Muscle of back (tissue), 11 donors: ENCODE results near the gene MRPS26. TPM values are rescaled to one million over a fixed set of nuclear protein-coding genes. Genes with fewer than 3 reads are reported as not detected.
"Not testable (repeated sequence)": the region's sequence is repeated elsewhere in the genome, so short reads cannot be mapped to it uniquely, and the experiment has no call there.

Source experiments
- DNase-seq, 3 donors: peaks; one replicate each; pipeline versions ENCODE4 v3.0.0 to v3.0.0-alpha.2; 2013
- polyA plus RNA-seq, 10 donors: library from polyadenylated mRNA; unstranded; fragments of 120-200 nt; gene quantifications; one replicate each; pipeline ENCODE4 v1.2.1, GENCODE V29; 2013; ENCODE audit not compliant: insufficient read length in 10 of 10

The MRPS26 gene
- polyA plus RNA-seq, 10 donors, result 25.0 to 43.8 (median 32.2) TPM

DNA sequence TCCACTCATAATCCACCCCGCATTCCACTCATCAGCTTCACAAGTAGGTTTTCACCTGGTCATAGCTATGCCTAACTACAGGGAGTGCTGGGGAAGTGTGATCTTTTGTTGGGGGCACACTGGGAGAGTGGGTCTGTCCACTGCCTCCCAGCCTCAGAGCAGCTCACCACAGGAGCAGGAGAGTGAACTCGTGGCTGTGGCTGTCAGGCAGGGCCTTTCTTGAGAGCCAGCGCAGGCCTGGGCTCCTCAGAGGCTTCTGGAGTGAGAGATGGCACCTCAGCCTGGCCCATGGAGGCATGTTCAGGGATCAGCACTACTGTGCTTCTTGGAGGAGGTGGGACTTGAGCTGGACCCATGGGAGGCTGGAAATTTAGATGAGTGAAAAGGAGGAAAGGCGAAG lies 6.4 kb upstream of the MRPS26 start:
- no peak for DNase-seq

DNA sequence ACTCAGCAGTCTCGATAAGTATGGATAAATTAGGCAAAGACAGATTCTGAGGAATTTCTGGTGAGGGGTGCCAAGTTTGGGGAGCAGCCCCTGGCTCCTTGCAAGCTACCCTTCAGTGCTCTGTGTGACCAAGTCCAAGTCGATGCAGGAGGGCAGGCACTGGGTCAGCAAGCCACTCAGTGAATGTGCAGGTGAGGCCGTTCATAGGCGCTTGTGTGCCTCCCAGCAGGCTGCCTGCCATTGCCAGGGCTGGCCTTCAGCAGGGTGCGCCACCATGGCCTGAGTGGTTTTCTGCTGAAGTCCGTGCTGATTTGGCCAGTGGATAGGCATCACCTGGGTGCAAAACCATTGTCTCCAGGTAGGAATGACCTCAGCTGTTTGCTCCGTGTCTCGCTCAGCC lies 5.8 kb upstream of the MRPS26 start:
- DNase-seq, result no peak

GRCh38 chr20:3041854-3042409 lies 3.9 kb upstream of the MRPS26 start:
- peak; percentile 34 to 68 (median 48) for DNase-seq

DNA sequence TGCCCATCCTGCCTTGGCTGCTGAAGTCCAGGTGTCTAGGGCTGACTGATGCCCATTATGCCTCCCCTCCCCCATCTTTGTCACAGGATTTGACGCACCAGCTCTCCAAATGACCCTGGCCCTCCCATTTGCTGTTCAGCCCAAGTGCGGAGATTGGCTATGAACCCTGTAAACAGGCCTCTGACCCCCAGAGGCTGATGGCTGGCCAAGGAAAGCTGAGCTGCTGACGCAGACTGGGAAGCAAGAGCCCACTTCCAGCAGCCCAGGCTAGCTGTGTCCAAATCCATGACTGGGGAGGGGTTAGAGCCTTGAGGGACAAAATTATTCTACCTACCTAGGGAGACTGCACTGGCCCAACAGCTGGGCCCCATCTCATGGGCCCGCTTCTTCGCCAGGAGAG lies 3.2 kb upstream of the MRPS26 start:
- DNase-seq, result peak; percentile 27 to 80 (median 61)

DNA sequence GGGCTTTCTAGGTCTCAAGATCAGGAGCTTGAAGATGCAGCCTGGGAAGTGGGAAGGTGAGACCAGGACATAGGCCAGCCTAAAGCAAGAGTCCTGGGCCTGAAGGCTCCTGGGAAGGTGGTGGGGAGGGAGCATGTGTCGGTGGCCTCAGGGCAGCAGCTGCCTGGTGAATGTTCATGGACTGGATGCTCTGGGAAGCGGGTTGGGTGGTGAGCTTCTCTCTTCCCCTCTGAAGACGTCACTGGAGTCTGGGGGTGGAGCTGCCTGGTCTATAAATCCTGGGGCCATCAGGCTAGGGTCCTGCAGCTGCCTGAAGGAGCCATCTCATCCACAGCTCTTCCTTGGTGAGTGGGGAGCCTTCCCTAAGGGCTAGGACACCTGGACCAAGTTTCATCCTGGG lies 2.5 kb upstream of the MRPS26 start, which contains the start of gene GNRH2:
GNRH2 (plus strand) TSS at position 301 of the 400 bp plus-strand sequence. CDS start 793 bp downstream, outside the sequence.
- DNase-seq, result peak in 1 of 3 donors; percentile 21

DNA sequence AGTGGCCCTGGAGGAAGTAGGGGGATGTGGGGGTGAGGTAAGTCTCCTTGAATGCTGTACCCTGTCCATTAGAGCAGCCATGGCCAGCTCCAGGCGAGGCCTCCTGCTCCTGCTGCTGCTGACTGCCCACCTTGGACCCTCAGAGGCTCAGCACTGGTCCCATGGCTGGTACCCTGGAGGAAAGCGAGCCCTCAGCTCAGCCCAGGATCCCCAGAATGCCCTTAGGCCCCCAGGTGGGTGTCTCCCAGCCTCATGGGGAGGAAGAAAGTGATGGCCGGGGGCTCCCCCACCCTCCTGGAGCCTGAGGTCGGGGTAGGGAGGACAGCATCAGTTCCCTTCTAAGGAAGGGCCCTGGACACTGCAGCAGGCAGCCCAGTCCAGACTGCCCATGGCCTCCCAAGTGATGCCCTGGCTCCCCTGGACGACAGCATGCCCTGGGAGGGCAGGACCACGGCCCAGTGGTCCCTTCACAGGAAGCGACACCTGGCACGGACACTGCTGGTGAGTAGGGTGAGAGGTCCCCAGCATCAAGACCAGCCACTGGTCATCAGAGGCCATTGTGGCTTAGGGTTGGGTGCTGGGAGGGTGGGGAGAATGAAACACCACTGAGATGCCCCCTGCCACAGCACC lies 1.4 kb upstream of the MRPS26 start:
- DNase-seq, result peak in 1 of 3 donors; percentile 18

DNA sequence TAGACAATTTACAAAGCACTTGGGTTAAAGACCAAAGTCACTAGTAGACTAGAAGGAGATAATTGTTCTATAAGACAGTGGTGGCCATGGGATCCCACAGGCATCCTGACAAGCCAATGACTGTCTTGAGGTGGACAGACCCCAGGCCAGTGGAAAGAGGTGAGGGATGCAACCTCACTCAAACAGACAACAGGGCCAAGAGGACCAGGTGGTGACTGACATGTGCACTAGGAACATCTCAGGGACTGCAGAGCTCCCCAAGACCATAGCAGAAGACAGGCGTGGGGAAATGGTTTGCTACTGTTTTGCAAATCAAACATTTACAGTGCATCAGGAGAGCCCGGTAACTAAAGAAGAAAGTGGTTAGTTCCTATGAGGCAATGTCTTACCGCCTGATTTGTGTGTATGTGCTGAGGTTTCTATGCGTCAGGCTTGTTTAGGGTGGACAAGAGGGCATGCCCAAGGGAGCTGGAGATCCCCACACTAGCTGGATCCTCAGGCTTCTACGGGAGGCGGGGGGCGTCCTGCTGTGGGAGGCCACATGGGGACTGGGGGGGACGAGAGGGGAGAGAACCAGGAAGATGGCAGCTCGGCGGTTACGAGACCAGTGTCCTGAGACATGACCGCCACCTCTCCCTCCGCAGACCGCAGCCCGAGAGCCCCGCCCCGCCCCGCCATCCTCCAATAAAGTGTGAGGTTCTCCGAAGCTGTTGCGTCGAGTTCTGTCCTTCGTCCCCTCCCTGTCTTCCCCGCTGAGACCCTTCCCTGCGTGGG lies 623 bp upstream of the MRPS26 start:
- peak in 1 of 3 donors; percentile 20 for DNase-seq

DNA sequence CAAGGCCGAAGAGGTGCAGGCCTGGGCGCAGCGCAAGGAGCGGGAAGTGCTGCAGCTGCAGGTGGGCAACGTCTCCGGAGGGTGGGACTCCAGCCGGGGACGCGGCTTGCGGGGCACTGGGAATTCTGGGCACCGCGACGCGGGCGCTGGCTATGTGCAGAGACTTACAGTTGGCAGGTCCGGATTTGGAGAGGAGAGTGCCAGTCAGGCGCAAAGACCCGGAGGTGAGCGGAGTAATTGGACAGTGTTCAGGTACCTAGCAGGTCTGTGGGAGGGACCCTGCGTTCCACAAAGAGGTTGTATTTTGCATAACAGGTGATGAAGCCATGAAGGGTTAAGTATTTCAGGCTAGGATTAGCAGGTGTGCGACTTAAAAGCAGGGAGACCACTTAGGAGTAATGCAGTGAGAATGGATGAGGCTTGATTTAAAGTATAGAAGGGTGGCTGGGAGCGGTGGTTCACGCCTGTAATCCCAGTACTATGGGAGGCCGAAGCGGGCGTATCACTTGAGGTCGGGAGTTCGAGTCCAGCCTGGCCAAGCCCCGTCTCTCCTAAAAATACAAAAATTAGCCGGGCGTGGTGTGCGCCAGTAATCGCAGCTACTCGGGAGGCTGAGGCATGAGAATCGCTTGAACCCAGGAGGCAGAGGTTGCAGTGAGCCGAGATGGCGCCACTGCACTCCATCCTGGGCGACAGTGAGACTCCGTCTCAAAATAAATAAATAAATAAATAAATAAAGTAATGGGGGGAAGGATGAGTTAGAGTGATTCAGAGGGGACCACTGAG lies 1.0 kb downstream of the MRPS26 start:
- DNase-seq, result no peak

DNA sequence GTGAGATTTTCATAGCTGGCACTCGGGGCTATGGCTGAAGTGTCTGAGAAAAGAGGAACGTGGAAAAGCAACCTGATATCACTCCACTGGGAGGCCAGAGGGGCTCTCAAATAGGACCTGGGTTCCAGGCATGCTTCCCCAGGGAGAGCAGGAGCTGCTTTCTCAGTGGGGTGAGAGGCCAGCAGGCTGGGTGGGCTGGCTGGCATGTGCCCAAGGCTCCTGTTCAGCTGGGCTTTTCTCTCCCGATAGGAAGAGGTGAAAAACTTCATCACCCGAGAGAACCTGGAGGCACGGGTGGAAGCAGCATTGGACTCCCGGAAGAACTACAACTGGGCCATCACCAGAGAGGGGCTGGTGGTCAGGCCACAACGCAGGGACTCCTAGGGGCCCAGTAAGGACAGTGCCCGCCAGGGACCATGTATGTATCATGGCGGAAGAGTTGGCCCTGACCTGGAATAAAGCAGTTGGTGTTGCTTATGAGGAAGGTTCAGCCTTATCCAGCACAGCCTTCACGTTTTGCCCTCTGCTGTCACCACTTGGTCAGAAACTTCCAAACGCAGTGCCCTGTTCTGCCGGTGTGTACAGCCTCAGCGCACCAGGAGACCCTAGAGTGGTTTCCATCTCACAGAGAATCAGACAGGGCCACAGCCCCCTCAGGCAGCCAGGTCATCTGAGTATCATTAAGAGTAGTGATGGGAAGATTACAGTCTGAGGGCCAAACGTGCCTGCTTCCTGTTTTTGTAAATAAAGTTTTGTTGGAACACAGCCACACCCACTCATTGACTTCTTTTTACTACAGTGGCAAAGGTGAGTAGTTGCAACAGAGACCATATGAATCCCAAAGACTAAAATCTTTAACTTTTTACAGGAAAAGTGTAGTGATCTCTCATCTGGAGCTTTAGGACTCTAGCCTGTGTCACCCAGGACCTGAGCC lies 1.9 kb downstream of the MRPS26 start:
- no peak for DNase-seq

GRCh38 chr20:3051385-3052019 lies 5.7 kb downstream of the MRPS26 start:
- DNase-seq, result no peak

- DNase-seq, result no peak
Measured at GRCh38 chr20:3059489-3059888, 13.6 kb downstream of the MRPS26 start.

DNA sequence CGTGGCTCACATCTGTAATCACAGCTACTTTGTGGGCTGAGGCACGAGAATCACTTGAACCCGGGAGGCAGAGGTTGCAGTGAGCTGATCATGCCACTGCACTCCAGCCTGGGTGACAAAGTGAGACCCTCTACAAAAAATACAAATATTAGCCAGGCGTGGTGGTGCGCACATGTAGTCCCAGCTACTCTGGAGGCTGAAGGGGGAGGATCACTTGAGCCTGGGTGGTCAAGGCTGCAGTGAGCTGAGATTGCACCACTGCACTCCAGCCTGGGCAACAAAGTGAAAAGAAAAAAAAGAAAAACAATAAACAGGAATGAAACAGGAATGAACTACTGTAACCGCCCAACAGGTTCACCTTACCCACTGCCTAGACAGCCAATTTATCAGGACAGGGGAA lies 18.3 kb downstream of the MRPS26 start:
- DNase-seq, result not testable (repeated sequence)

- DNase-seq, result no peak
Measured at GRCh38 chr20:3067139-3068014, 21.5 kb downstream of the MRPS26 start.

DNA sequence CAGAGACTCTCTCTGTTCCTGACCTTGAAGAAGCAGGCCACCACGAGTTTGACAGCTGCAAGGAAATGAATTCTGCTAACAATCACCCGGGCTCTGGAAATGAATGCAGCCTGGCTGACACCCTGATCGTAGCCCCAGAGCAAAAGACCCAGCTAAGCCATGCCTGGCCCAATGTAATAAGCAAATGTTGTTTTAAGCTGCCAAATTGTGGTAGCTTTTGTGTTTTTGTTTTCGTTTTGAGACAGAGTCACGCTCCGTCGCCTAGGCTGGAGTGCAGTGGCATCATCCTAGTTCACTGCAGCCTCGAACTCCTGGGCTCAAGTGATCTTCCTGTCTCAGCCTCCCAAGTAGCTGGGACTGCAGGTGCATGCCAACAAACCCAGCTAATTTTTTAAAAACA lies 22.2 kb downstream of the MRPS26 start:
- no peak for DNase-seq

GRCh38 chr20:3068986-3069900 lies 23.4 kb downstream of the MRPS26 start:
- no peak for DNase-seq

- no peak for DNase-seq
Measured at GRCh38 chr20:3070725-3071124, 24.9 kb downstream of the MRPS26 start.

DNA sequence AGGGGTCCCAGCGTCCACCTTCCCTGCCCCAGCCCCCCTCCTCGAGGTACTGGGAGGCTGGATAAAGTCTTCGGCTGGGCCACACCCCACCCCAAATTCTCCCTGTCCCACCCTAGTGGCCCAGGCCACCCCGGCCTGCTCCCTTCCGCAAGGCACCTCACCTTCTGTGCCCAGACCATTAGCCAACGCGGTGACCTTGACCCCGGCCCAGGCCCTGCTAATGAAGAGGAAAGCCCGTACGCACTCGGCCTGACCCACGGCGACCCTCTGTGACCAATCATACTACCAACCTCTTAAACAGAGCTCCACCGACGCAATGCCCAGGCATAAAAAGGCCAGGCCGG lies 25.4 kb downstream of the MRPS26 start:
- DNase-seq, result no peak
